Lower leg skin (tissue), 4 donors: Measurements from ENCODE around the gene FPGS. TPM values are rescaled to one million over a fixed set of nuclear protein-coding genes. Genes with fewer than 3 reads are reported as not detected.

Experiments
- DNase-seq, 2 donors: peaks; one replicate each; pipeline ENCODE4 v3.0.0-alpha.2; 2019; ENCODE audit warnings: low spot score in 2 of 2
- H3K4me3 ChIP-seq: fragments of 200-600 bp; sonication (generic); 2 replicates; pipeline ENCODE4 v1.5.1; 2017; ENCODE audit warnings: mild to moderate bottlenecking, low read depth; ENCODE audit not compliant: poor library complexity, severe bottlenecking
- POLR2A ChIP-seq, 2 donors: fragments of 450-650 bp; IDR thresholded peaks; one replicate each; pipeline ENCODE4 v1.6.1; 2016 to 2017; ENCODE audit warnings: antibody characterized with exemption in 2 of 2, mild to moderate bottlenecking in 1 of 2, moderate library complexity in 1 of 2
- WGBS, 2 donors: methylation state at CpG; one replicate each; pipeline ENCODE4 v1.1.5; 2018; 5-methylcytosine and 5-hydroxymethylcytosine counted together
- intact Hi-C: fragments of 100-400 bp; cut with DNase I; formaldehyde crosslinking; loops from one replicate; pipeline ENCODE4 v1.15.0; 2023; ENCODE audit warnings: low total_unique reads
- total RNA-seq, 4 donors: library from RNA; depleted of rRNA; stranded (reverse); fragments of >200 nt; gene quantifications; one replicate each; pipeline ENCODE4 v1.1.0, GENCODE V29; 2016
- TF ChIP-seq, protein P1 (sequence below), 3 donors: fragments of 450-650 bp; IDR thresholded peaks; one replicate each; pipeline ENCODE4 v1.5.1; 2016; ENCODE audit warnings: antibody characterized with exemption in 3 of 3, mild to moderate bottlenecking in 3 of 3, moderate library complexity in 2 of 3

FPGS gene
- total RNA-seq, 4 donors from 2014 or later = 21.3 to 46.5 (median 37.4) TPM

DNA sequence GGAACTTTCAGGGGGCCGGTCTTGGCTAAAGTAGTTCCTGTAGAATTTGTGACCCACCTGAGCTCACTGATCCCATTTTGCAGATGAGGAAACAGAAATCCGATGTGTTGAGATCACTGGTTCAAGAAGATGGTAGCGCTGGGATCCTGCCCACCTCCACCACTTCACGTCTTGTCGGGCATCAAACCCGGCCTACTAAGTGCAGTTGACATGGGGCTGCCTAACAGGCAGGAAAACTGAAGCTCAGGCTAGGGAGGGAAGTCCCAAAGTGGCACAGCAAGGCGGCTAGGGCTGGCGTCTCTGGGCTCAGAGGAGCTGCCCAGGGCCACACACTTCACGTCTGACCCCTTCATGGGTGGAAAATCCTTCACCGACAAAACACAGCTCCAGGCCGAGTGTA, 52.3 kb downstream of the FPGS start:
- H3K4me3 ChIP-seq = no peak overlapping the region
- DNase-seq = no peak
- intact Hi-C loops = no loop called here
- TF ChIP-seq, protein P1, sequence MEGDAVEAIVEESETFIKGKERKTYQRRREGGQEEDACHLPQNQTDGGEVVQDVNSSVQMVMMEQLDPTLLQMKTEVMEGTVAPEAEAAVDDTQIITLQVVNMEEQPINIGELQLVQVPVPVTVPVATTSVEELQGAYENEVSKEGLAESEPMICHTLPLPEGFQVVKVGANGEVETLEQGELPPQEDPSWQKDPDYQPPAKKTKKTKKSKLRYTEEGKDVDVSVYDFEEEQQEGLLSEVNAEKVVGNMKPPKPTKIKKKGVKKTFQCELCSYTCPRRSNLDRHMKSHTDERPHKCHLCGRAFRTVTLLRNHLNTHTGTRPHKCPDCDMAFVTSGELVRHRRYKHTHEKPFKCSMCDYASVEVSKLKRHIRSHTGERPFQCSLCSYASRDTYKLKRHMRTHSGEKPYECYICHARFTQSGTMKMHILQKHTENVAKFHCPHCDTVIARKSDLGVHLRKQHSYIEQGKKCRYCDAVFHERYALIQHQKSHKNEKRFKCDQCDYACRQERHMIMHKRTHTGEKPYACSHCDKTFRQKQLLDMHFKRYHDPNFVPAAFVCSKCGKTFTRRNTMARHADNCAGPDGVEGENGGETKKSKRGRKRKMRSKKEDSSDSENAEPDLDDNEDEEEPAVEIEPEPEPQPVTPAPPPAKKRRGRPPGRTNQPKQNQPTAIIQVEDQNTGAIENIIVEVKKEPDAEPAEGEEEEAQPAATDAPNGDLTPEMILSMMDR (IDR thresholded peaks at IDR 0.05) = no peak
- TF ChIP-seq POLR2A (IDR thresholded peaks at IDR 0.05) = no peak
- 68% methylated on average over 11 of the region's 11 CpGs for WGBS, 2 donors

DNA sequence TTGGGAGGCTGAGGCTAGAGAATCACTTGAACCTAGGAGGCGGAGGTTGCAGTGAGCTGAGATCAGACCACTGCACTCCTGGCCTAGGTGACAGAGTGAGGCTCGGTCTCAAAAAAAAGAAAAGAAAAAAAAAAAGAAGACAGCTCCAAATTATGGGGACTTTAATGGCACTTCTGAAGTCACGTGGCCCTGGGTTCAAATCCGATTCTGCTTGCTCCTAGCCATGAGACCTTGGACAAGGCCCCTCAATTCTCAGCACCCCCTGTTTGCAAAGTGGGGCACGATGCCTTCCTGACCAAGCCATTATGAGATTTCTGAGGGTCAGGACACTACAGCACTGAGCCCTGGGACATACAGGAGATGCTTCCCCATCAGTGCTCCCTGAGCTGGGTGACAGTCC, 52.8 kb downstream of the FPGS start:
- no peak overlapping the region for H3K4me3 ChIP-seq
- DNase-seq = no peak
- TF ChIP-seq, protein P1 (IDR thresholded peaks at IDR 0.05) = no peak
- TF ChIP-seq POLR2A (IDR thresholded peaks at IDR 0.05) = no peak
- intact Hi-C loops = no loop called here
- 91 to 94% methylated on average over 5 of the region's 5 CpGs for WGBS, 2 donors

DNA sequence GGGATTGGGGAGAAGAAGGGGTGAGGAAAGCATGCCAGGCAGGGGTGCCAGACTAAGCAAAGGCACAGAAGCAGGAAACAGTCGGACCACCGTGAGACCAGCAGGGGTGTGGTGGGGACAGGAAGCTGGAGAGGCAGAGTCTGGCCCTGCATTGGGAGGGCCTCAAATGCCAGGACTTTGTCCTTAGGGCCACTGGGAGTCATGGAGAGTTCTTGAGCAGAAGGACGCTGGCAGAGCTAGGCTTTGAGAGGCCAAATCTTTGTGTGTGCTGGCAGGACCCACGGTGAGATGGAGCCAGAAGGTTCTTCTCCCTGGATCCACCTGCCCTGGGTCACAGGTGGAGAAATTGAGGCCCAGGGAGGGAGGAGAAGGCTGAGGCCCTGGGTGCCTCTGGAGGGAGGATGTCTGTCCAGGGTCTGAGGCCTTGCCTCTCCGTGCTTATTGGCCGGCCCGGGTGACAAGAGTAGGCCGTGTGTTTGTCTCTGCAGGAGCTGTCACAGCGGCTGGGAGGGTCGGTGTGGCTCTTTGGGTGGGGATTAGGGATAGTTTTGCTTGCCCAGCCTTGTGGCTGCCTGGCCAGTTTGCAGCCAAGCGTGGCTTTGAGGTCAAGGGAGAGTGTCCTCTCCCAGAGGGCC, 53.5 kb downstream of the FPGS start:
- TF ChIP-seq POLR2A (IDR thresholded peaks at IDR 0.05) = no peak
- TF ChIP-seq, protein P1 (IDR thresholded peaks at IDR 0.05) = no peak
- H3K4me3 ChIP-seq = no peak overlapping the region
- DNase-seq = no peak
- intact Hi-C loops = no loop called here
- WGBS, 2 donors = 69 to 75% methylated on average over 8 to 11 of the region's 11 CpGs

DNA sequence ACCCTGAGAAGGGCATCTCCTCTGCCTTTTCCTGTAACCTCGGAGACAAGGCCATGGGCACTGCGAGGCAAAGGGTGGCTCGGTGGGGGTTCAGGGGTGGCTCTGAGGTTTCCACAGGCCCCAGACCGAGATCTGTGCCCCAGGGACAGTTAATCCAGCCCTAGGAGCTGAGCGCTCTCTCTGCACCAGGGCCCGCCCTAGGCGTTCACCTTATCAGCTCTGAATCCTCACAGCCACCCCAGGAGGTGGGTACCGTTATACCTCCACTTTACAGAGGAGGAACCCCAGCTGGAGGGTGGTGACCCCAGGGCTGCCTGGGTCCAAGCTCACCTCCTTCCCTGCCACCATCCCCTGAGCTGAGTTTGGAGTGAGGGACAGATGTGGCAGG, 54.0 kb downstream of the FPGS start:
- intact Hi-C loops = no loop called here
- WGBS, 2 donors = 85 to 93% methylated on average over 8 of the region's 8 CpGs
- DNase-seq = no peak

DNA sequence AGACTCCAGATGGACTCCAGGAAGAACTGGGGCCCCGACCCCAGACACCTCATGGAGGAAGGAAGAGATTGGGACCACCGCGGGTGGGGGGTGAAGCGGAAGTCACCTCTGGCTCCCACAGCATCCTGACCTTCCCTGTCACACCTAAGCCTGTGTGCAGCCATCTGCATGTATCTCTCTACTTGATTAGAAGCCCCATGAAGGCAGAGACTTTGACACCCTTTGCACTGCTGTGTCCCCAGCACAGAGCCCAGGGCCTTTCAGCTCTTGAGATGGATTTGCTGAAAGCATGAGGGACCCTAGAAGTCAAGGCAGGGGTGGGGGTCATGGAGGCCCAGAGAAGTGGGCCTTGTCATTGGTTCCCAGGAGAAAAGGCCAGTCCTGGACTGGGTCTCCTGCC, 54.6 kb downstream of the FPGS start:
- H3K4me3 ChIP-seq = no peak overlapping the region
- TF ChIP-seq POLR2A (IDR thresholded peaks at IDR 0.05) = no peak
- TF ChIP-seq, protein P1 (IDR thresholded peaks at IDR 0.05) = no peak
- intact Hi-C loops = no loop called here
- no peak for DNase-seq
- 69 to 72% methylated on average over 4 of the region's 4 CpGs for WGBS, 2 donors

More for the DNA sequence above, 54.0 kb downstream of the FPGS start:
- no peak overlapping the region for H3K4me3 ChIP-seq
- TF ChIP-seq POLR2A (IDR thresholded peaks at IDR 0.05) = no peak
- TF ChIP-seq, protein P1 (IDR thresholded peaks at IDR 0.05) = no peak

DNA sequence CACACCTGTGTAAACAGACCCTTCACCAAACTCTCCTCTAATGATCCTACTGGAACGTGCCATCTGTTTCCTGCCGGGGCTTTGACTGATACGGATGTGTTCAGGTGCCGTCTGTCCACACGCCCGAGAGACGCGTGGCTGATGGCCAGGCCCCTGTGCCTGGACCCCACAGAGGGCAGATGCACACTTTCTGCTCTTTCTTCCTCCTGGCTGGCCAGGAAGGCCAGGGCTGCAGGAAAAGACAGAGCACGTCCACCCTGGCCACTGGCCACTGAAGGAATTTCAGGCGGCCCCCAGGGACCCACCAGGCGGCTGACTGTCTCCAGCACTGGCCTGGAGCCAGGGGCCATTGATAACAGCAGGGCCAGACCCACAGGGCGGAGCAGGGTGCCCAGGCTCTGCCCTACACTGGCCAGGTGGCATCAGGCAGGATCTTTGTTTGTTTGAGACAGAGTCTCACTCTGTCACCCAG, 55.4 kb downstream of the FPGS start:
- intact Hi-C loops = no loop called here
- DNase-seq = peak in 1 of 2 donors; percentile 92
- TF ChIP-seq, protein P1 (IDR thresholded peaks at IDR 0.05) = no peak
- no peak for TF ChIP-seq POLR2A (IDR thresholded peaks at IDR 0.05)
- WGBS, 2 donors = 58 to 69% methylated on average over 12 of the region's 12 CpGs
- H3K4me3 ChIP-seq = no peak overlapping the region
